HEK293 (cell line): ENCODE data around the gene PTPRG.

Experiments
- ZBTB20 ChIP-seq: fragments of 450-650 bp; formaldehyde crosslinking; IDR thresholded peaks from 2 replicates; pipeline ENCODE4 v1.5.1; 2016; ENCODE audit warnings: missing biosample characterization, missing genetic modification characterization
- ZNF211 ChIP-seq: fragments of 450-650 bp; formaldehyde crosslinking; IDR thresholded peaks from 2 replicates; pipeline ENCODE4 v1.5.1; 2016; ENCODE audit warnings: low read depth, missing biosample characterization, missing genetic modification characterization
- ZSCAN18 ChIP-seq: fragments of 450-650 bp; formaldehyde crosslinking; IDR thresholded peaks from 2 replicates; pipeline ENCODE4 v1.5.1; 2016; ENCODE audit warnings: missing biosample characterization, missing genetic modification characterization

- TF ChIP-seq ZBTB20 (tag by site-specific recombination) (no peak), ZSCAN18 (tag by site-specific recombination) (no peak), ZNF211 (no peak)
These were observed 617.6 kb downstream of the PTPRG start for GRCh38 chr3:62178739-62179600.
